GM21717 (cell line): ENCODE results near the gene SH3BP4.
A peak's percentile ranks its signal among the peaks of the same experiment; 100 is the strongest.

Source experiments
- ATAC-seq: cut with Tn5 transposase; IDR thresholded peaks from one replicate; pipeline ENCODE4 v1.9.1; 2021; ENCODE audit warnings: mild to moderate bottlenecking, moderate library complexity; ENCODE audit not compliant: unreplicated experiment

The SH3BP4 gene

GRCh38 chr2:235080101-235080500, 128.3 kb downstream of the SH3BP4 start:
- no peak for ATAC-seq

- ATAC-seq, result no peak
These were observed 130.9 kb downstream of the SH3BP4 start for GRCh38 chr2:235082578-235083338.

- ATAC-seq, result peak; percentile 49
These were observed 132.0 kb downstream of the SH3BP4 start for GRCh38 chr2:235083822-235084221.

GRCh38 chr2:235084424-235084823, 132.6 kb downstream of the SH3BP4 start:
- ATAC-seq, result no peak

- no peak for ATAC-seq
These were observed 133.7 kb downstream of the SH3BP4 start for GRCh38 chr2:235085476-235085875.

GRCh38 chr2:235086481-235087184, 134.8 kb downstream of the SH3BP4 start:
- no peak for ATAC-seq

GRCh38 chr2:235087832-235088495, 136.1 kb downstream of the SH3BP4 start:
- no peak for ATAC-seq

GRCh38 chr2:235088496-235088921, 136.7 kb downstream of the SH3BP4 start:
- ATAC-seq, result no peak

GRCh38 chr2:235091421-235091820, 139.6 kb downstream of the SH3BP4 start:
- ATAC-seq, result no peak

- no peak for ATAC-seq
These were observed 140.2 kb downstream of the SH3BP4 start for GRCh38 chr2:235091983-235092382.

GRCh38 chr2:235092433-235093223, 140.8 kb downstream of the SH3BP4 start:
- no peak for ATAC-seq

GRCh38 chr2:235094457-235094856, 142.6 kb downstream of the SH3BP4 start:
- ATAC-seq, result no peak

GRCh38 chr2:235095569-235095968, 143.8 kb downstream of the SH3BP4 start:
- no peak for ATAC-seq

- ATAC-seq, result no peak
These were observed 144.6 kb downstream of the SH3BP4 start for GRCh38 chr2:235096447-235096846.

GRCh38 chr2:235097196-235097595, 145.4 kb downstream of the SH3BP4 start:
- no peak for ATAC-seq

- ATAC-seq, result no peak
These were observed 146.5 kb downstream of the SH3BP4 start for GRCh38 chr2:235098269-235098668.

GRCh38 chr2:235098736-235099494, 147.1 kb downstream of the SH3BP4 start:
- no peak for ATAC-seq

- no peak for ATAC-seq
These were observed 151.1 kb downstream of the SH3BP4 start for GRCh38 chr2:235102896-235103295.
